Adrenal gland (tissue), 5 donors: Measurements from ENCODE around the gene ENDOV.

ENCODE experiments used
- POLR2A ChIP-seq, 2 donors: fragments of 450-650 bp; IDR thresholded peaks; one replicate each; pipeline ENCODE4 v1.6.1; 2017; ENCODE audit warnings: antibody characterized with exemption in 2 of 2, mild to moderate bottlenecking in 2 of 2, moderate library complexity in 1 of 2
- TF ChIP-seq, protein P1 (sequence below), 6 experiments: fragments of 450-650 bp in 4 of 6; fragments of 200-600 bp in 2 of 6; sonication (generic) in 1 of 6; IDR thresholded peaks; 1 replicate in 5 of 6; 2 replicates in 1 of 6; pipeline versions ENCODE4 v1.5.1 to v1.8.0; 2016 to 2021; ENCODE audit warnings: antibody characterized with exemption in 6 of 6, mild to moderate bottlenecking in 2 of 6, moderate library complexity in 1 of 6
- donor health status: DM: no; HTN: no; CAD: no.

DNA sequence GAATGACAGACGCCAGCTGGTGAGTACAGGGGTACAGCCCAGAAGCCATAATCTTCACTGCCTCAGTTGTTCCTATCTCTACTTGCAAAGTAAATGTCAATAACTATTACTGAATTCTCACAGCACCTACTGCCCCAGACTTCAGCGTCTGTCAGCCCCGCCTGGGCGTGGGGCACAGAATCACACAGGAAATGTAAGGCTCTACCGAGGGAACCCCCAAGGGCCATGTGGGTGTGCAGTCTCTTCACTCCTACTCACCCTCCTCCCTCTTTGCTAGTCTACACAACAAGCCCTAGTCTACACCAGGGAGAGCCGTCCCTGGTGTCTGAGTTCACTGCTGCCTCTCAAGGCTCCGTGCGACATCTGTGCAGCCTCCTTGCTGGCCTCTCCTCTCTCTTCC lies 57.0 kb downstream of the ENDOV start:
- TF ChIP-seq, protein P1, sequence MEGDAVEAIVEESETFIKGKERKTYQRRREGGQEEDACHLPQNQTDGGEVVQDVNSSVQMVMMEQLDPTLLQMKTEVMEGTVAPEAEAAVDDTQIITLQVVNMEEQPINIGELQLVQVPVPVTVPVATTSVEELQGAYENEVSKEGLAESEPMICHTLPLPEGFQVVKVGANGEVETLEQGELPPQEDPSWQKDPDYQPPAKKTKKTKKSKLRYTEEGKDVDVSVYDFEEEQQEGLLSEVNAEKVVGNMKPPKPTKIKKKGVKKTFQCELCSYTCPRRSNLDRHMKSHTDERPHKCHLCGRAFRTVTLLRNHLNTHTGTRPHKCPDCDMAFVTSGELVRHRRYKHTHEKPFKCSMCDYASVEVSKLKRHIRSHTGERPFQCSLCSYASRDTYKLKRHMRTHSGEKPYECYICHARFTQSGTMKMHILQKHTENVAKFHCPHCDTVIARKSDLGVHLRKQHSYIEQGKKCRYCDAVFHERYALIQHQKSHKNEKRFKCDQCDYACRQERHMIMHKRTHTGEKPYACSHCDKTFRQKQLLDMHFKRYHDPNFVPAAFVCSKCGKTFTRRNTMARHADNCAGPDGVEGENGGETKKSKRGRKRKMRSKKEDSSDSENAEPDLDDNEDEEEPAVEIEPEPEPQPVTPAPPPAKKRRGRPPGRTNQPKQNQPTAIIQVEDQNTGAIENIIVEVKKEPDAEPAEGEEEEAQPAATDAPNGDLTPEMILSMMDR (IDR thresholded peaks at IDR 0.05): no peak
- no peak for TF ChIP-seq POLR2A (IDR thresholded peaks at IDR 0.05)
